A549 (cell line): Measurements from ENCODE around the gene VAPB. TPM values are rescaled to one million over a fixed set of nuclear protein-coding genes. Genes with fewer than 3 reads are reported as not detected.

Source experiments
- ATAC-seq, 2 experiments: fragments of 200-7000 bp in 1 of 2; fragments of >200 bp in 1 of 2; cut with Nextera tagmentation in 1 of 2; cut with Tn5 transposase in 1 of 2; 3 replicates each; pipeline versions ENCODE4 v1.8.0 to v1.9.1; 2018 to 2020; ENCODE audit warnings: mild to moderate bottlenecking in 1 of 2, moderate library complexity in 1 of 2
- CTCF ChIA-PET: fragments of 300-600 bp; sonication (Branson Sonifier 250); formaldehyde crosslinking; extraction: SDS; loops from one replicate; lab custom pipeline; 2021; ENCODE audit warnings: antibody characterized with exemption, inconsistent platforms; lab: Yijun Ruan, JAX
- POLR2A ChIA-PET: fragments of 350-600 bp; formaldehyde crosslinking; extraction: SDS; loops from one replicate; lab custom pipeline; 2021; ENCODE audit warnings: antibody characterized with exemption, inconsistent platforms; lab: Yijun Ruan, JAX
- DNase-seq, 2 experiments: peaks; one replicate each; pipeline versions ENCODE4 v3.0.0 to v3.0.0-alpha.2; 2011 to 2016; ENCODE audit warnings: low read depth in 1 of 2, low spot score in 1 of 2
- FAIRE-seq: peaks from 2 replicates; lab custom pipeline; 2011; peaks lifted over from hg19 to GRCh38; lab: Jason Lieb, UNC
- H3K27ac ChIP-seq, 2 experiments: fragments of >200 bp; sonication (Bioruptor Twin); formaldehyde crosslinking; 3 replicates each; pipeline ENCODE4 v1.5.1; 2016 to 2017
- H3K4me1 ChIP-seq: fragments of >200 bp; sonication (Bioruptor Twin); formaldehyde crosslinking; 3 replicates; pipeline ENCODE4 v1.6.1; 2016
- H3K4me2 ChIP-seq: fragments of >200 bp; sonication (Bioruptor Twin); formaldehyde crosslinking; 3 replicates; pipeline ENCODE4 v1.6.1; 2016
- H3K4me3 ChIP-seq: fragments of >200 bp; sonication (Bioruptor Twin); formaldehyde crosslinking; 3 replicates; pipeline ENCODE4 v1.5.1; 2016
- H3K9me3 ChIP-seq: fragments of >200 bp; sonication (Bioruptor Twin); formaldehyde crosslinking; 3 replicates; pipeline ENCODE4 v1.6.1; 2016
- CBX2 ChIP-seq: fragments of 200-600 bp; sonication (generic); IDR thresholded peaks from 2 replicates; pipeline ENCODE4 v1.6.1; 2016; ENCODE audit warnings: low read depth, mild to moderate bottlenecking, borderline replicate concordance
- CBX8 ChIP-seq: fragments of 200-600 bp; sonication (generic); IDR thresholded peaks from 2 replicates; pipeline ENCODE4 v1.6.1; 2016
- E2F6 ChIP-seq: IDR thresholded peaks from 2 replicates; pipeline ENCODE4 v1.6.1; 2012; ENCODE audit warnings: low read depth, borderline replicate concordance
- ESRRA ChIP-seq: fragments of 150-350 bp; IDR thresholded peaks from 2 replicates; pipeline ENCODE4 v1.6.1; 2014; ENCODE audit warnings: mild to moderate bottlenecking, low read length, borderline replicate concordance
- FOSB ChIP-seq: fragments of 250-450 bp; sonication (Bioruptor Pico); IDR thresholded peaks from 2 replicates; pipeline ENCODE4 v1.5.0; 2020; ENCODE audit warnings: mild to moderate bottlenecking, moderate library complexity
- FOXS1 ChIP-seq: fragments of 250-450 bp; sonication (Bioruptor Pico); IDR thresholded peaks from 2 replicates; pipeline ENCODE4 v1.5.0; 2020; ENCODE audit warnings: mild to moderate bottlenecking, moderate library complexity
- HEYL ChIP-seq: fragments of 250-450 bp; sonication (Bioruptor Pico); IDR thresholded peaks from 2 replicates; pipeline ENCODE4 v1.8.0; 2021; ENCODE audit warnings: mild to moderate bottlenecking, moderate library complexity
- HMGXB4 ChIP-seq: fragments of 250-450 bp; sonication (Bioruptor Pico); IDR thresholded peaks from 2 replicates; pipeline ENCODE4 v1.5.0; 2021; ENCODE audit warnings: mild to moderate bottlenecking, moderate library complexity, borderline replicate concordance
- HOXA7 ChIP-seq: fragments of 250-450 bp; sonication (Bioruptor Pico); IDR thresholded peaks from 2 replicates; pipeline ENCODE4 v1.5.0; 2020; ENCODE audit warnings: mild to moderate bottlenecking, moderate library complexity
- JUNB ChIP-seq: fragments of >200 bp; sonication (Bioruptor Twin); formaldehyde crosslinking; IDR thresholded peaks from 2 replicates; pipeline ENCODE4 v1.6.1; 2016
- KDM1A ChIP-seq: fragments of 200-600 bp; sonication (generic); IDR thresholded peaks from 2 replicates; pipeline ENCODE4 v1.6.1; 2016; ENCODE audit warnings: low read depth, mild to moderate bottlenecking
- MAZ ChIP-seq: fragments of 150-350 bp; IDR thresholded peaks from 2 replicates; pipeline ENCODE4 v1.6.1; 2014; ENCODE audit warnings: antibody characterized with exemption, low read depth, low read length, borderline replicate concordance
- MYC ChIP-seq: IDR thresholded peaks from 2 replicates; pipeline ENCODE4 v1.6.1; 2012; ENCODE audit warnings: mild to moderate bottlenecking, inconsistent platforms, low read length, improper control_type of control experiment, borderline replicate concordance
- NFE2L2 ChIP-seq: fragments of 150-350 bp; conservative IDR thresholded peaks from 2 replicates; pipeline ENCODE4 v1.6.1; 2014; ENCODE audit warnings: low read length
- NPAS2 ChIP-seq: fragments of 250-450 bp; sonication (Bioruptor Pico); IDR thresholded peaks from 2 replicates; pipeline ENCODE4 v1.8.0; 2022; ENCODE audit warnings: mild to moderate bottlenecking, moderate library complexity, borderline replicate concordance
- POLR2A ChIP-seq: IDR thresholded peaks from 2 replicates; pipeline ENCODE4 v1.6.1; 2012; ENCODE audit warnings: mild to moderate bottlenecking, low read length
- RNF2 ChIP-seq: fragments of 200-600 bp; sonication (generic); IDR thresholded peaks from 2 replicates; pipeline ENCODE4 v1.6.1; 2016; ENCODE audit warnings: low read depth, mild to moderate bottlenecking, antibody characterized with exemption, moderate library complexity, borderline replicate concordance
- SMC3 ChIP-seq: fragments of >200 bp; sonication (Bioruptor Twin); formaldehyde crosslinking; IDR thresholded peaks from 3 replicates; pipeline ENCODE4 v1.6.1; 2018; ENCODE audit warnings: inconsistent platforms
- TFCP2L1 ChIP-seq: fragments of 250-450 bp; sonication (Bioruptor Pico); IDR thresholded peaks from 2 replicates; pipeline ENCODE4 v1.5.0; 2021; ENCODE audit warnings: mild to moderate bottlenecking
- TP53 ChIP-seq: fragments of 250-450 bp; sonication (Bioruptor Pico); IDR thresholded peaks from 2 replicates; pipeline ENCODE4 v1.5.0; 2021; ENCODE audit warnings: mild to moderate bottlenecking, moderate library complexity
- USF2 ChIP-seq: fragments of 450-650 bp; IDR thresholded peaks from 2 replicates; pipeline ENCODE4 v1.6.1; 2014; ENCODE audit warnings: antibody characterized with exemption
- ZSCAN20 ChIP-seq: fragments of 250-450 bp; sonication (Bioruptor Pico); IDR thresholded peaks from 2 replicates; pipeline ENCODE4 v1.8.0; 2022; ENCODE audit warnings: mild to moderate bottlenecking, moderate library complexity
- WGBS: methylation state at CpG from one replicate; pipeline ENCODE4 v1.1.6; 2017; ENCODE audit errors: missing lambda C conversion rate; 5-methylcytosine and 5-hydroxymethylcytosine counted together
- polyA plus RNA-seq, 4 experiments: library from polyadenylated mRNA; depleted of rRNA in 3 of 4; stranded (reverse); fragments of >200 nt; fragmentation: RNase III in 1 of 4; extraction: RNeasy Plus Mini Kit Qiagen cat#74134 plus additional on column Dnase treatment in 1 of 4; gene quantifications; 2 replicates in 3 of 4; 3 replicates in 1 of 4; pipeline ENCODE4 v1.2.3, GENCODE V29; 2011 to 2017

The VAPB gene
- polyA plus RNA-seq, 2 of the 4 experiments (the other 2 are of a cell fraction): 43.8 to 44.0 TPM

GRCh38 chr20:58389324-58389967 lies 417 bp downstream of the VAPB start (continued):
- no peak for TF ChIP-seq ESRRA

GRCh38 chr20:58389968-58390658 lies 1.1 kb downstream of the VAPB start:
- Histone ChIP-seq H3K4me3 (peak overlapping the region; percentile 100), H3K9me3 (no peaks in the 10 kb centered on the region), H3K4me1 (peaks cover 16% of the 10 kb centered on the region), H3K4me2 (peak overlapping the region; percentile 91), H3K27ac (peak overlapping the region; percentile 91 to 99)
- no peak for FAIRE-seq
- WGBS: 77% methylated on average over 17 of the region's 17 CpGs
- ChIA-PET POLR2A (interaction anchor here (1.3 kb wide), 1 partner anchor 80 kb away, joined by 5 read pairs; no protein-coding TSS in a partner anchor), CTCF (interaction anchor here (0.6 to 1.8 kb wide), 4 partner anchors 10 to 261 kb away, joined by 3 to 7 read pairs (median 4); partner anchors contain the start of gene STX16)
- no peak for ATAC-seq
- no peak for DNase-seq
- TF ChIP-seq RNF2: no peak
- no peak for TF ChIP-seq HOXA7
- TF ChIP-seq TFCP2L1 (CRISPR knock-in tag): no peak
- no peak for TF ChIP-seq HMGXB4 (CRISPR knock-in tag)
- TF ChIP-seq E2F6: no peak
- no peak for TF ChIP-seq ZSCAN20 (CRISPR knock-in tag)
- TF ChIP-seq TP53 (CRISPR knock-in tag): no peak
- no peak for TF ChIP-seq JUNB
- no peak for TF ChIP-seq NFE2L2
- no peak for TF ChIP-seq KDM1A
- no peak for TF ChIP-seq NPAS2 (CRISPR knock-in tag)
- TF ChIP-seq FOSB: no peak
- TF ChIP-seq POLR2A: no peak
- no peak for TF ChIP-seq CBX2
- no peak for TF ChIP-seq ESRRA
- no peak for TF ChIP-seq MAZ
- no peak for TF ChIP-seq CBX8
- TF ChIP-seq FOXS1 (CRISPR knock-in tag): no peak
- no peak for TF ChIP-seq SMC3

GRCh38 chr20:58390659-58391035 lies 1.6 kb downstream of the VAPB start:
- 98% methylated on average over 8 of the region's 8 CpGs for WGBS
- Histone ChIP-seq H3K9me3 (no peaks in the 10 kb centered on the region), H3K4me1 (peaks cover 12% of the 10 kb centered on the region)
- POLR2A ChIA-PET: no interaction called here
- DNase-seq (no peak), ATAC-seq (no peak)
- TF ChIP-seq HOXA7 (no peak), MYC (no peak), USF2 (no peak), ESRRA (no peak), HEYL (CRISPR knock-in tag) (no peak)
- TF ChIP-seq, all 56 proteins: peak for 0
- CTCF ChIA-PET: no interaction called here
- Histone ChIP-seq H3K4me3 (peak overlapping the region; percentile 100; the same call in 2 of the 3 replicates), H3K27ac (no peak overlapping the region), H3K4me2 (peak overlapping the region; percentile 91)
- no peak for FAIRE-seq
